Endodermal cell (in vitro differentiated cells): ENCODE data around the gene NOC4L. TPM values are rescaled to one million over a fixed set of nuclear protein-coding genes. Genes with fewer than 3 reads are reported as not detected.
"Not testable (repeated sequence)": the region's sequence is repeated elsewhere in the genome, so short reads cannot be mapped to it uniquely, and the experiment has no call there.

Experiments
- DNase-seq: peaks from one replicate; pipeline ENCODE4 v3.0.0-alpha.2; 2017
- H3K27ac ChIP-seq: 2 replicates; pipeline ENCODE4 v1.5.1; 2013; ENCODE audit warnings: mild to moderate bottlenecking, low read depth, low read length, moderate library complexity
- H3K27me3 ChIP-seq: 2 replicates; pipeline ENCODE4 v1.6.1; 2013; ENCODE audit warnings: mild to moderate bottlenecking, low read length, moderate library complexity; ENCODE audit not compliant: insufficient read depth, control insufficient read depth, poor library complexity, severe bottlenecking
- H3K36me3 ChIP-seq: 2 replicates; pipeline ENCODE4 v1.7.0; 2013; ENCODE audit warnings: mild to moderate bottlenecking, low read length, moderate library complexity; ENCODE audit not compliant: control insufficient read depth, insufficient read depth
- H3K4me1 ChIP-seq: one replicate; pipeline ENCODE4 v1.7.0; 2013; ENCODE audit warnings: low read length; ENCODE audit not compliant: control insufficient read depth, insufficient read depth
- H3K4me3 ChIP-seq: 2 replicates; pipeline ENCODE4 v1.5.1; 2013; ENCODE audit warnings: mild to moderate bottlenecking, low read length, moderate library complexity
- H3K9ac ChIP-seq: 2 replicates; pipeline ENCODE4 v1.6.1; 2013; ENCODE audit warnings: mild to moderate bottlenecking, low read length, moderate library complexity; ENCODE audit not compliant: poor library complexity, severe bottlenecking; ENCODE audit errors: extremely low read depth
- H3K9me3 ChIP-seq: 2 replicates; pipeline ENCODE4 v1.6.1; 2013; ENCODE audit warnings: mild to moderate bottlenecking, low read length, moderate library complexity; ENCODE audit not compliant: control insufficient read depth
- H3K27ac Mint-ChIP-seq: 2 replicates; pipeline ENCODE4 v1.8.0; 2020; ENCODE audit warnings: mixed read lengths
- H3K27me3 Mint-ChIP-seq: 2 replicates; pipeline ENCODE4 v1.8.0; 2021; ENCODE audit warnings: mild to moderate bottlenecking, mixed read lengths; ENCODE audit not compliant: insufficient read depth
- H3K36me3 Mint-ChIP-seq: 2 replicates; pipeline ENCODE4 v1.8.0; 2020; ENCODE audit warnings: low read depth, mixed read lengths
- H3K4me1 Mint-ChIP-seq: 2 replicates; pipeline ENCODE4 v1.8.0; 2020; ENCODE audit warnings: mixed read lengths
- H3K4me3 Mint-ChIP-seq: 2 replicates; pipeline ENCODE4 v1.8.0; 2020; ENCODE audit warnings: mild to moderate bottlenecking, moderate library complexity, mixed read lengths
- H3K9me3 Mint-ChIP-seq: 2 replicates; pipeline ENCODE4 v1.8.0; 2020; ENCODE audit warnings: mild to moderate bottlenecking, mixed read lengths
- WGBS, 2 experiments: methylation state at CpG; one replicate each; pipeline versions ENCODE4 v1.1.5 to v1.1.7; 2013; ENCODE audit warnings: missing lambda C conversion rate in 2 of 2, mixed read lengths in 1 of 2; ENCODE audit not compliant: insufficient coverage in 1 of 2, insufficient read length in 1 of 2; 5-methylcytosine and 5-hydroxymethylcytosine counted together
- total RNA-seq, 2 donors: library from RNA; stranded (reverse); fragmentation: NEBNext Ultra II Directional in 1 of 2; extraction: Animal tissue kit (Norgen Biotek cat#: 25700) in 1 of 2; gene quantifications; 2 replicates in 1 of 2; 3 replicates in 1 of 2; pipeline ENCODE4 v1.2.1, GENCODE V29; 2021
- TF ChIP-seq, protein P1 (sequence below): fragments of 200-600 bp; sonication (generic); conservative IDR thresholded peaks from 2 replicates; pipeline ENCODE4 v1.5.0; 2021; ENCODE audit warnings: antibody characterized with exemption, mild to moderate bottlenecking

Gene NOC4L
- total RNA-seq, 2 donors from 2014 or later: 22.7 to 32.7 TPM

DNA sequence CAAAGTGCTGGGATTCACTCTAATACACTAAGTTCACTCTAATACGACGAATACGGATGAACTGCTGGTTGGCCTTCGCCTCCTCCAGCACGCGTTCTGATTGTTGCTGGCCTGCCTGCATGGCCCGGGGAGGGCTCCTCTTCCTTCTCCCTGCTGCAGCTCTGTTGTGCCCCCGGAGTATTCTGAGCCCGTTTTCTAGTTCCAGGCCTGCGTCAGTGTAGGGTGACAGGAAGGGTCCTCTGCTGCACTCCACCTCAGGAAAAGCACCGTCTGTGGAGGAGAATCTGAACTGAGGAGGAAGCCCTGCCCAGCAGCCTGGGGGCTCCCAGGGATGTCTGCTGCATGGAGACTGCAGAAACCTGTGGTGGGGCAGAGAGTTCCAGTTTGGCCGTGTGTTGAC, 44.5 kb upstream of the NOC4L start:
- Mint-ChIP-seq H3K4me3 (no peak overlapping the region), H3K27me3 (no peaks in the 10 kb centered on the region), H3K9me3 (peaks cover 12% of the 10 kb centered on the region), H3K27ac (no peak overlapping the region), H3K36me3 (peaks cover 45% of the 10 kb centered on the region), H3K4me1 (peaks cover 8% of the 10 kb centered on the region)
- H3K9me3 ChIP-seq: peaks cover 15% of the 10 kb centered on the region
- H3K4me1 ChIP-seq: no peaks in the 10 kb centered on the region
- H3K27me3 ChIP-seq: no peaks in the 10 kb centered on the region
- 94% methylated on average over 9 to 12 of the region's 12 CpGs for WGBS, 2 experiments
- peaks cover 28% of the 10 kb centered on the region for H3K36me3 ChIP-seq
- H3K27ac ChIP-seq: no peak overlapping the region
- no peak overlapping the region for H3K9ac ChIP-seq
- H3K4me3 ChIP-seq: no peak overlapping the region
- TF ChIP-seq, protein P1, sequence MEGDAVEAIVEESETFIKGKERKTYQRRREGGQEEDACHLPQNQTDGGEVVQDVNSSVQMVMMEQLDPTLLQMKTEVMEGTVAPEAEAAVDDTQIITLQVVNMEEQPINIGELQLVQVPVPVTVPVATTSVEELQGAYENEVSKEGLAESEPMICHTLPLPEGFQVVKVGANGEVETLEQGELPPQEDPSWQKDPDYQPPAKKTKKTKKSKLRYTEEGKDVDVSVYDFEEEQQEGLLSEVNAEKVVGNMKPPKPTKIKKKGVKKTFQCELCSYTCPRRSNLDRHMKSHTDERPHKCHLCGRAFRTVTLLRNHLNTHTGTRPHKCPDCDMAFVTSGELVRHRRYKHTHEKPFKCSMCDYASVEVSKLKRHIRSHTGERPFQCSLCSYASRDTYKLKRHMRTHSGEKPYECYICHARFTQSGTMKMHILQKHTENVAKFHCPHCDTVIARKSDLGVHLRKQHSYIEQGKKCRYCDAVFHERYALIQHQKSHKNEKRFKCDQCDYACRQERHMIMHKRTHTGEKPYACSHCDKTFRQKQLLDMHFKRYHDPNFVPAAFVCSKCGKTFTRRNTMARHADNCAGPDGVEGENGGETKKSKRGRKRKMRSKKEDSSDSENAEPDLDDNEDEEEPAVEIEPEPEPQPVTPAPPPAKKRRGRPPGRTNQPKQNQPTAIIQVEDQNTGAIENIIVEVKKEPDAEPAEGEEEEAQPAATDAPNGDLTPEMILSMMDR: no peak
- DNase-seq: no peak

DNA sequence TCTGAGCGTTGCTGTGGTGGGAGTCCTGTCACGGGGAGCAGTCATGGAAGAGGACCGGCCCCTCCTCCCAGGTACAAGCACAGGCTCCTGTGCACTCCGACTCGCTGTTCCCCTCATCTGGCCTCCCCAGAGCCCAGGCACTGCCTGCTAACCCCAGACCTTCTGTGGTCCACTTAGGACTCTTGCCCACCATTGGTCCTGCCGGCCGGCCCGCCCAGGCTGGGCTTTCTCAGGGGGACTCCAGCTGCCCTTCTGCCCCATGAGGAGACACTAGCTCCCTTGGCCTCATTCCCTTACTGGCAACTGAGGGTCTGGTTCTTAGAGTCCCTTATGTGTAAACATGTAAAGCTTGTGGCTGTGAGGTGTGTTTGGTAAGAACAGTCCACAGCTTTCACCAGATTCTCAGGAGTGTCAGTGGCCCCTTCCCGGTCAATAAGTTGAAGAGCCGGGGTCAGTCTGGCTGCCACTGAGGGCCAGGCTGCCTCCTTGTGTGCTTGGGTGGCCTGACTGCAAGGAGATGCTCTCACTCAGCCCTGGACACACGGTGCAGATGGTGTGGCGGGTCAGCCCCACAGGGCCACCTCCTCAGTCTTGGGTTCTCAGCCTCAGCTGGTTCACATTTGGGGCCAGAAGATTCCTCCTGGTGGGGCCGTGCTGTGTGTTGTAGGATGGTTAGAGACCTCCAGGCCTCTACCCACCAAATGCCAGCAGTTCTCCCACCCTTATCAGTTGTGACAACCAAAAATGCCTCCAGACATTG, 43.8 kb upstream of the NOC4L start:
- DNase-seq: no peak
- no peak overlapping the region for H3K9ac ChIP-seq
- Mint-ChIP-seq H3K27ac (no peak overlapping the region), H3K9me3 (peaks cover 7% of the 10 kb centered on the region), H3K4me1 (peaks cover 8% of the 10 kb centered on the region), H3K4me3 (no peak overlapping the region), H3K36me3 (peaks cover 46% of the 10 kb centered on the region), H3K27me3 (no peaks in the 10 kb centered on the region)
- 94 to 95% methylated on average over 6 to 13 of the region's 13 CpGs for WGBS, 2 experiments
- H3K4me3 ChIP-seq: no peak overlapping the region
- H3K27ac ChIP-seq: no peak overlapping the region
- TF ChIP-seq, protein P1: no peak
- no peaks in the 10 kb centered on the region for H3K27me3 ChIP-seq
- H3K4me1 ChIP-seq: no peaks in the 10 kb centered on the region
- H3K9me3 ChIP-seq: peaks cover 11% of the 10 kb centered on the region
- peaks cover 33% of the 10 kb centered on the region for H3K36me3 ChIP-seq

DNA sequence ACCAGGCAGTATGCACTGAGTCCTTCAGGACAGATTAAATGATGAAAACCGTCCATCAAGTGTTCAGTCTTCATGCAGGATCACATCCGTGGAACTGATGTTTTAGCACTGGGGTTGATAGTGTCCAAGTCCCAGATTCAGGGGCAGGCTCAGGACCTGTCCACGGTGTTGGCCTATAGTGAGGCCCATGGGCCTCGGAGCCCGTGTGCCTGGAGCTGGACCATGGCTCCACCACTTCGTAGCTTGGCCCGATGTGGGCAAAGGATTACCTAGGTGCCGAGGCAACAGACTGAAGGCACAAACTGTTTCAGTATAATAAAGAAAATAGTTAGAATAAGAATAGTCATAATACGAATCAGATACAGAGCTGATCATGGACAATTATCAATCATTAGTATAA, 42.0 kb upstream of the NOC4L start:
- TF ChIP-seq, protein P1: no peak
- Mint-ChIP-seq H3K36me3 (peaks cover 38% of the 10 kb centered on the region), H3K27me3 (no peaks in the 10 kb centered on the region), H3K4me1 (peaks cover 8% of the 10 kb centered on the region), H3K4me3 (no peak overlapping the region), H3K27ac (no peak overlapping the region), H3K9me3 (no peaks in the 10 kb centered on the region)
- Histone ChIP-seq H3K27ac (no peak overlapping the region), H3K9ac (no peak overlapping the region), H3K27me3 (no peaks in the 10 kb centered on the region), H3K4me1 (no peaks in the 10 kb centered on the region), H3K9me3 (no peaks in the 10 kb centered on the region), H3K36me3 (peaks cover 26% of the 10 kb centered on the region), H3K4me3 (no peak overlapping the region)
- 93 to 94% methylated on average over 6 to 8 of the region's 9 CpGs for WGBS, 2 experiments
- peak; percentile 35 for DNase-seq

DNA sequence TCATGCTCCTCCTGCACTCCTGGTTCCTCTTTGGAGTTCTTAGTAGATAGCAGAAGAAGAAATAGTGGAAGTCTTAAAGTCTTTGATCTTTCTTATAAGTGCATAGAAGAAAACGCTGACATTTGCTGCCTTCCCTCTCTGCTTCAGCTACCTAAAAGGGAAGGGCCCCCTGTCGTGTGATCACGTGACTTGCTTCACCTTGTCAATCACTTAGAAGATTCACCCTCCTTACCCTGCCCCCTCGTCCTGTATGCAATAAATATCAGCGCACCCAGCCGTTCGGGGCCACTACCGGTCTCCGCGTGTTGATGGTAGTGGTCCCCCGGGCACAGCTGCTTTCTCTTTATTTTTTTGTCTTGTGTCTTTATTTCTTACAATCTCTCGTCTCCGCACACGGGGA, 41.2 kb upstream of the NOC4L start:
- H3K4me1 Mint-ChIP-seq, H3K4me1 ChIP-seq, H3K27me3 ChIP-seq, H3K27ac ChIP-seq, H3K9me3 ChIP-seq, H3K4me3 ChIP-seq, H3K9me3 Mint-ChIP-seq, H3K27me3 Mint-ChIP-seq: not testable (repeated sequence)
- WGBS, 2 experiments: 55 to 64% methylated on average over 10 to 14 of the region's 14 CpGs
- peak overlapping the region; percentile 20 for H3K27ac Mint-ChIP-seq
- DNase-seq: peak; percentile 71
- Histone ChIP-seq H3K36me3 (peaks cover 19% of the 10 kb centered on the region), H3K9ac (peak overlapping the region; percentile 34)
- H3K4me3 Mint-ChIP-seq: peak overlapping the region; percentile 7
- peaks cover 36% of the 10 kb centered on the region for H3K36me3 Mint-ChIP-seq
